Stimulated activated effector memory CD8-positive, alpha-beta T cell treated with anti-CD3 and anti-CD28 coated beads, Interleukin-12 subunit alpha, Interleukin-12 subunit beta, amount 100 ng/mL, for 72 hours (primary cell): ENCODE results near the gene C15orf61.

Experiments
- ATAC-seq: fragments of 150-1000 bp; cut with Tn5 transposase; 2 replicates; pipeline ENCODE4 v1.10.0; 2021
- DNase-seq, 2 donors: peaks; one replicate each; pipeline ENCODE4 v3.0.0; 2021 to 2022; ENCODE audit warnings: low spot score in 2 of 2
- H3K27ac Mint-ChIP-seq: one replicate; pipeline ENCODE4 v1.8.0; 2022; ENCODE audit warnings: mild to moderate bottlenecking, mixed read lengths
- H3K36me3 Mint-ChIP-seq: one replicate; pipeline ENCODE4 v1.8.0; 2022; ENCODE audit warnings: mild to moderate bottlenecking, mixed read lengths
- H3K4me1 Mint-ChIP-seq: one replicate; pipeline ENCODE4 v1.8.0; 2022; ENCODE audit warnings: mixed read lengths
- H3K4me3 Mint-ChIP-seq: one replicate; pipeline ENCODE4 v1.8.0; 2022; ENCODE audit warnings: mild to moderate bottlenecking, mixed read lengths
- H3K9me3 Mint-ChIP-seq: one replicate; pipeline ENCODE4 v1.8.0; 2022; ENCODE audit warnings: mixed read lengths

C15orf61 gene

GRCh38 chr15:67521029-67521782, at the start of gene C15orf61:
Gene C15orf61, plus strand, starts transcription at chr15:67521131. Its CDS starts 118 bp downstream, at chr15:67521249.
- peak; percentile 89 for ATAC-seq
- Mint-ChIP-seq H3K4me3 (peak within 1 kb of the TSS; percentile 93), H3K9me3 (no peaks in the 10 kb centered on the region), H3K27ac (peak within 1 kb of the TSS; percentile 96), H3K4me1 (peaks cover 21% of the 10 kb centered on the region), H3K36me3 (peaks cover 6% of the 10 kb centered on the region)
- peak; percentile 80 to 91 for DNase-seq

GRCh38 chr15:67472957-67473356, 48.0 kb upstream of the C15orf61 start:
- no peaks in the 10 kb centered on the region for H3K4me1 Mint-ChIP-seq

GRCh38 chr15:67474405-67475110, 46.4 kb upstream of the C15orf61 start:
- H3K36me3 Mint-ChIP-seq = no peaks in the 10 kb centered on the region
- H3K27ac Mint-ChIP-seq = no peak overlapping the region
- ATAC-seq (no peak), DNase-seq (no peak)
- no peak overlapping the region for H3K4me3 Mint-ChIP-seq
- no peaks in the 10 kb centered on the region for H3K4me1 Mint-ChIP-seq
- no peaks in the 10 kb centered on the region for H3K9me3 Mint-ChIP-seq

More at GRCh38 chr15:67472957-67473356, 48.0 kb upstream of the C15orf61 start:
- Mint-ChIP-seq H3K9me3 (no peaks in the 10 kb centered on the region), H3K36me3 (no peaks in the 10 kb centered on the region), H3K4me3 (no peak overlapping the region), H3K27ac (no peak overlapping the region)
- no peak for DNase-seq
- ATAC-seq = no peak

GRCh38 chr15:67479781-67480505, 41.0 kb upstream of the C15orf61 start:
- ATAC-seq (no peak), DNase-seq (no peak)
- no peak overlapping the region for H3K4me3 Mint-ChIP-seq
- no peaks in the 10 kb centered on the region for H3K4me1 Mint-ChIP-seq
- no peak overlapping the region for H3K27ac Mint-ChIP-seq
- H3K9me3 Mint-ChIP-seq = no peaks in the 10 kb centered on the region
- H3K36me3 Mint-ChIP-seq = no peaks in the 10 kb centered on the region

GRCh38 chr15:67480741-67481140, 40.2 kb upstream of the C15orf61 start:
- Mint-ChIP-seq H3K36me3 (no peaks in the 10 kb centered on the region), H3K4me3 (no peak overlapping the region), H3K4me1 (no peaks in the 10 kb centered on the region), H3K27ac (no peak overlapping the region), H3K9me3 (no peaks in the 10 kb centered on the region)
- ATAC-seq (no peak), DNase-seq (no peak)

GRCh38 chr15:67481680-67482079, 39.3 kb upstream of the C15orf61 start:
- no peak for DNase-seq

GRCh38 chr15:67495585-67495984, 25.3 kb upstream of the C15orf61 start:
- Mint-ChIP-seq H3K36me3 (no peaks in the 10 kb centered on the region), H3K27ac (peak overlapping the region; percentile 60), H3K9me3 (no peaks in the 10 kb centered on the region), H3K4me3 (no peak overlapping the region), H3K4me1 (no peaks in the 10 kb centered on the region)
- DNase-seq (no peak), ATAC-seq (peak; percentile 56)

More at GRCh38 chr15:67481680-67482079, 39.3 kb upstream of the C15orf61 start:
- ATAC-seq = no peak
- no peaks in the 10 kb centered on the region for H3K4me1 Mint-ChIP-seq
- no peaks in the 10 kb centered on the region for H3K36me3 Mint-ChIP-seq
- no peaks in the 10 kb centered on the region for H3K9me3 Mint-ChIP-seq
- no peak overlapping the region for H3K4me3 Mint-ChIP-seq
- H3K27ac Mint-ChIP-seq = no peak overlapping the region

- no peak for ATAC-seq
- no peaks in the 10 kb centered on the region for H3K4me1 Mint-ChIP-seq
- no peaks in the 10 kb centered on the region for H3K9me3 Mint-ChIP-seq
- DNase-seq = no peak
- no peak overlapping the region for H3K4me3 Mint-ChIP-seq
- no peaks in the 10 kb centered on the region for H3K36me3 Mint-ChIP-seq
- H3K27ac Mint-ChIP-seq = no peak overlapping the region
Measured at GRCh38 chr15:67501177-67501835, 19.6 kb upstream of the C15orf61 start.

- H3K4me1 Mint-ChIP-seq = no peaks in the 10 kb centered on the region
- no peak for DNase-seq
- H3K27ac Mint-ChIP-seq = no peak overlapping the region
- no peak overlapping the region for H3K4me3 Mint-ChIP-seq
- no peaks in the 10 kb centered on the region for H3K36me3 Mint-ChIP-seq
- no peaks in the 10 kb centered on the region for H3K9me3 Mint-ChIP-seq
- no peak for ATAC-seq
Measured at GRCh38 chr15:67501836-67502461, 19.0 kb upstream of the C15orf61 start.

- Mint-ChIP-seq H3K9me3 (no peaks in the 10 kb centered on the region), H3K36me3 (no peaks in the 10 kb centered on the region), H3K4me1 (no peaks in the 10 kb centered on the region), H3K27ac (no peak overlapping the region), H3K4me3 (no peak overlapping the region)
- DNase-seq (no peak), ATAC-seq (no peak)
Measured at GRCh38 chr15:67504056-67504455, 16.9 kb upstream of the C15orf61 start.

- DNase-seq (no peak), ATAC-seq (no peak)
- Mint-ChIP-seq H3K4me1 (no peaks in the 10 kb centered on the region), H3K27ac (no peak overlapping the region), H3K36me3 (no peaks in the 10 kb centered on the region), H3K4me3 (no peak overlapping the region), H3K9me3 (no peaks in the 10 kb centered on the region)
Measured at GRCh38 chr15:67504796-67505195, 16.1 kb upstream of the C15orf61 start.

- ATAC-seq (no peak), DNase-seq (no peak)
- H3K36me3 Mint-ChIP-seq = no peaks in the 10 kb centered on the region
- H3K4me1 Mint-ChIP-seq = no peaks in the 10 kb centered on the region
- no peak overlapping the region for H3K4me3 Mint-ChIP-seq
- no peak overlapping the region for H3K27ac Mint-ChIP-seq
- H3K9me3 Mint-ChIP-seq = no peaks in the 10 kb centered on the region
Measured at GRCh38 chr15:67505675-67506572, 15.0 kb upstream of the C15orf61 start.

GRCh38 chr15:67506775-67507747, 13.9 kb upstream of the C15orf61 start:
- ATAC-seq (no peak), DNase-seq (no peak)
- peaks cover 5% of the 10 kb centered on the region for H3K36me3 Mint-ChIP-seq
- H3K4me1 Mint-ChIP-seq = no peaks in the 10 kb centered on the region
- H3K4me3 Mint-ChIP-seq = no peak overlapping the region
- H3K27ac Mint-ChIP-seq = no peak overlapping the region
- no peaks in the 10 kb centered on the region for H3K9me3 Mint-ChIP-seq
